HepG2 (cell line): ENCODE measurements around the gene SRP9. TPM values are rescaled to one million over a fixed set of nuclear protein-coding genes. Genes with fewer than 3 reads are reported as not detected.

Source experiments
- ADNP ChIP-seq: sonication (generic); formaldehyde crosslinking; IDR thresholded peaks from 2 replicates; pipeline ENCODE4 v1.4.0; 2020; ENCODE audit warnings: missing genetic modification reagents
- BRD4 ChIP-seq: sonication (generic); formaldehyde crosslinking; IDR thresholded peaks from 2 replicates; pipeline ENCODE4 v1.4.0; 2020; ENCODE audit warnings: missing genetic modification reagents
- E2F5 ChIP-seq: sonication (generic); formaldehyde crosslinking; conservative IDR thresholded peaks from 2 replicates; pipeline ENCODE4 v1.4.0; 2020; ENCODE audit warnings: missing genetic modification reagents
- ETV5 ChIP-seq: IDR thresholded peaks from 2 replicates; pipeline ENCODE4 v1.6.1; 2018; ENCODE audit warnings: missing biosample characterization, missing genetic modification reagents, inconsistent platforms, borderline replicate concordance
- FOSL2 ChIP-seq: sonication (generic); formaldehyde crosslinking; IDR thresholded peaks from 2 replicates; pipeline ENCODE4 v1.4.0; 2020; ENCODE audit warnings: missing genetic modification reagents
- FOXJ3 ChIP-seq: sonication (generic); formaldehyde crosslinking; IDR thresholded peaks from 2 replicates; pipeline ENCODE4 v1.4.0; 2020; ENCODE audit warnings: missing genetic modification reagents, mild to moderate bottlenecking, borderline replicate concordance
- FOXK1 ChIP-seq: sonication (generic); formaldehyde crosslinking; IDR thresholded peaks from 2 replicates; pipeline ENCODE4 v1.4.0; 2020; ENCODE audit warnings: low read depth, missing genetic modification reagents, borderline replicate concordance
- KAT8 ChIP-seq: IDR thresholded peaks from 2 replicates; pipeline ENCODE4 v1.6.1; 2016; ENCODE audit warnings: missing genetic modification reagents, missing compliant biosample characterization
- LCORL ChIP-seq, 2 experiments: fragments of 450-650 bp in 1 of 2; sonication (generic) in 1 of 2; formaldehyde crosslinking in 1 of 2; IDR thresholded peaks; 2 replicates each; pipeline versions ENCODE4 v1.5.0 to v1.6.1; 2017 to 2020; ENCODE audit warnings: antibody characterized with exemption in 1 of 2, missing genetic modification reagents in 1 of 2
- MTA1 ChIP-seq: sonication (generic); formaldehyde crosslinking; IDR thresholded peaks from 2 replicates; pipeline ENCODE4 v1.4.0; 2020; ENCODE audit warnings: missing genetic modification reagents, mild to moderate bottlenecking, borderline replicate concordance
- SETDB1 ChIP-seq: sonication (generic); formaldehyde crosslinking; IDR thresholded peaks from 2 replicates; pipeline ENCODE4 v1.5.1; 2020; ENCODE audit warnings: missing genetic modification reagents, mild to moderate bottlenecking, borderline replicate concordance
- USF2 ChIP-seq, 2 experiments: sonication (generic) in 1 of 2; formaldehyde crosslinking in 1 of 2; IDR thresholded peaks; 2 replicates each; pipeline versions ENCODE4 v1.5.1 to v1.6.1; 2011 to 2020; ENCODE audit warnings: borderline replicate concordance in 1 of 2, low read depth in 1 of 2, low read length in 1 of 2, mild to moderate bottlenecking in 1 of 2, missing genetic modification reagents in 1 of 2, moderate library complexity in 1 of 2
- XBP1 ChIP-seq: sonication (generic); formaldehyde crosslinking; IDR thresholded peaks from 2 replicates; pipeline ENCODE4 v1.5.0; 2020; ENCODE audit warnings: missing genetic modification reagents
- ZNF136 ChIP-seq: sonication (generic); formaldehyde crosslinking; IDR thresholded peaks from 2 replicates; pipeline ENCODE4 v1.8.1; 2022; ENCODE audit warnings: low read depth, mild to moderate bottlenecking, moderate library complexity, missing genetic modification reagents
- ZNF235 ChIP-seq: sonication (generic); formaldehyde crosslinking; IDR thresholded peaks from 2 replicates; pipeline ENCODE4 v1.8.1; 2023; ENCODE audit warnings: mild to moderate bottlenecking, missing genetic modification reagents, borderline replicate concordance
- ZNF432 ChIP-seq: sonication (generic); formaldehyde crosslinking; IDR thresholded peaks from 2 replicates; pipeline ENCODE4 v1.5.0; 2020; ENCODE audit warnings: missing genetic modification reagents, mild to moderate bottlenecking, borderline replicate concordance
- ZNF496 ChIP-seq: sonication (generic); formaldehyde crosslinking; IDR thresholded peaks from 2 replicates; pipeline ENCODE4 v1.8.1; 2023; ENCODE audit warnings: mild to moderate bottlenecking, moderate library complexity, missing genetic modification reagents; ENCODE audit not compliant: insufficient replicate concordance
- ZNF574 ChIP-seq: sonication (generic); formaldehyde crosslinking; IDR thresholded peaks from 2 replicates; pipeline ENCODE4 v1.4.0; 2020; ENCODE audit warnings: missing genetic modification reagents
- ZNF644 ChIP-seq: IDR thresholded peaks from 2 replicates; pipeline ENCODE4 v1.6.1; 2016; ENCODE audit warnings: low read depth
- ZSCAN20 ChIP-seq: sonication (generic); formaldehyde crosslinking; IDR thresholded peaks from 2 replicates; pipeline ENCODE4 v1.4.0; 2020; ENCODE audit warnings: missing genetic modification reagents, mild to moderate bottlenecking, borderline replicate concordance
- polyA plus RNA-seq, 8 experiments: library from polyadenylated mRNA; depleted of rRNA in 3 of 8; stranded (reverse) in 7 of 8; unstranded in 1 of 8; fragments of >200 nt; fragmentation: Illumina TruSeq in 4 of 8; extraction: Trizol in 4 of 8; gene quantifications; 2 replicates each; pipeline versions ENCODE4 v1.2.1 to v1.2.3, GENCODE V29; 2011 to 2016; ENCODE audit warnings: low read depth in 4 of 8, missing spikeins in 1 of 8, mixed read lengths in 1 of 8; ENCODE audit not compliant: insufficient read depth in 1 of 8
- total RNA-seq, 5 experiments: library from RNA; depleted of rRNA; stranded (reverse); fragments of >200 nt; fragmentation: Illumina TruSeq; extraction: Trizol; gene quantifications; 2 replicates each; pipeline ENCODE4 v1.2.3, GENCODE V29; 2016; ENCODE audit warnings: low read depth in 1 of 5
- TF ChIP-seq, protein P1 (sequence below): sonication (generic); formaldehyde crosslinking; IDR thresholded peaks from 2 replicates; pipeline ENCODE4 v1.5.0; 2020; ENCODE audit warnings: missing genetic modification reagents

The SRP9 gene
- total and polyA plus RNA-seq, 2 of the 13 experiments (the other 11 are each of a cell fraction or from before 2014, with no cell fraction given) = 251 to 307 TPM

- TF ChIP-seq ZNF432 (CRISPR knock-in tag) (no peak), ZNF644 (CRISPR knock-in tag) (no peak), ZNF496 (CRISPR knock-in tag) (no peak), E2F5 (CRISPR knock-in tag) (0 out of 2 replicates have a peak, but pooled peaks have one; percentile 11), ZSCAN20 (no peak), MTA1 (CRISPR knock-in tag) (peak; percentile 28; the same call in 1 of the 2 replicates), FOXK1 (peak; percentile 42; the same call in 1 of the 2 replicates), ADNP (CRISPR knock-in tag) (no peak), ZNF235 (CRISPR knock-in tag) (no peak), ZNF574 (0 out of 2 replicates have a peak, but pooled peaks have one; percentile 24), SETDB1 (CRISPR knock-in tag) (no peak), BRD4 (CRISPR knock-in tag) (0 out of 2 replicates have a peak, but pooled peaks have one; percentile 43), KAT8 (CRISPR knock-in tag) (peak; percentile 48; the same call in 1 of the 2 replicates), XBP1 (CRISPR knock-in tag) (no peak), USF2 (IDR thresholded peaks at IDR 0.05; ENCODE audit: low read depth, low read length) (no peak), USF2 (CRISPR knock-in tag; IDR thresholded peaks at IDR 0.05; ENCODE audit: borderline replicate concordance) (no peak), FOXJ3 (CRISPR knock-in tag) (peak; percentile 29; the same call in 1 of the 2 replicates), ETV5 (CRISPR knock-in tag) (peak; percentile 18; the same call in 1 of the 2 replicates), LCORL (IDR thresholded peaks at IDR 0.05) (no peak), LCORL (CRISPR knock-in tag; IDR thresholded peaks at IDR 0.05) (peak; percentile 54), ZNF136 (CRISPR knock-in tag) (no peak), FOSL2 (CRISPR knock-in tag) (peak; percentile 52)
- TF ChIP-seq, protein P1, sequence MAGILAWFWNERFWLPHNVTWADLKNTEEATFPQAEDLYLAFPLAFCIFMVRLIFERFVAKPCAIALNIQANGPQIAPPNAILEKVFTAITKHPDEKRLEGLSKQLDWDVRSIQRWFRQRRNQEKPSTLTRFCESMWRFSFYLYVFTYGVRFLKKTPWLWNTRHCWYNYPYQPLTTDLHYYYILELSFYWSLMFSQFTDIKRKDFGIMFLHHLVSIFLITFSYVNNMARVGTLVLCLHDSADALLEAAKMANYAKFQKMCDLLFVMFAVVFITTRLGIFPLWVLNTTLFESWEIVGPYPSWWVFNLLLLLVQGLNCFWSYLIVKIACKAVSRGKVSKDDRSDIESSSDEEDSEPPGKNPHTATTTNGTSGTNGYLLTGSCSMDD (CRISPR knock-in tag) = no peak
Measured at GRCh38 chr1:225768662-225769426, 8.8 kb upstream of the SRP9 start (continued).
